OCI-LY7 (cell line): ENCODE results near the gene SUB1. TPM values are rescaled to one million over a fixed set of nuclear protein-coding genes. Genes with fewer than 3 reads are reported as not detected.
"Not testable (repeated sequence)": the region's sequence is repeated elsewhere in the genome, so short reads cannot be mapped to it uniquely, and the experiment has no call there.

Source experiments
- Bru-seq: library from RNA; stranded (reverse); fragments of 400-500 nt; gene quantifications from one replicate; lab custom pipeline; 2021; lab: Mats Ljungman, UMichigan
- BruChase-seq, 2 experiments: library from RNA; stranded (reverse); fragments of 400-500 nt; gene quantifications; one replicate each; lab custom pipeline; 2021; lab: Mats Ljungman, UMichigan
- BruUV-seq: library from RNA; stranded (reverse); fragments of 400-500 nt; replicated peaks from 2 replicates; lab custom pipeline; 2021; lab: Mats Ljungman, UMichigan
- CTCF ChIA-PET: fragments of 300-600 bp; sonication (Branson Sonifier 250); formaldehyde crosslinking; loops from one replicate; lab custom pipeline; 2022; ENCODE audit warnings: antibody characterized with exemption; ENCODE audit not compliant: unreplicated experiment; lab: Charles Lee
- POLR2A ChIA-PET: fragments of 300-600 bp; sonication (Branson Sonifier 250); formaldehyde crosslinking; loops from one replicate; lab custom pipeline; 2022; ENCODE audit warnings: antibody characterized with exemption; lab: Charles Lee
- DNase-seq: peaks from one replicate; pipeline ENCODE4 v3.0.0-alpha.2; 2015; ENCODE audit warnings: low spot score
- H2AFZ ChIP-seq: fragments of 200-600 bp; sonication (generic), shearing (Covaris generic); 2 replicates; pipeline ENCODE4 v1.6.1; 2014; ENCODE audit warnings: mild to moderate bottlenecking, antibody characterized with exemption, low read length, moderate library complexity
- H3K27ac ChIP-seq: fragments of 200-600 bp; sonication (generic); 2 replicates; pipeline ENCODE4 v1.5.1; 2014; ENCODE audit warnings: mixed run types, low read depth, mild to moderate bottlenecking, moderate library complexity, low read length, inconsistent platforms; ENCODE audit not compliant: poor library complexity, severe bottlenecking
- H3K36me3 ChIP-seq: fragments of 200-600 bp; sonication (generic); 2 replicates; pipeline ENCODE4 v1.6.1; 2014; ENCODE audit warnings: mild to moderate bottlenecking, antibody characterized with exemption, low read length, moderate library complexity, mixed read lengths; ENCODE audit not compliant: insufficient read depth
- H3K4me1 ChIP-seq: fragments of 200-600 bp; sonication (generic); 2 replicates; pipeline ENCODE4 v1.5.1; 2014; ENCODE audit warnings: mild to moderate bottlenecking, low read length; ENCODE audit not compliant: insufficient read depth, poor library complexity, severe bottlenecking
- H3K4me2 ChIP-seq: fragments of 200-600 bp; sonication (generic); 2 replicates; pipeline ENCODE4 v1.6.1; 2014; ENCODE audit warnings: mild to moderate bottlenecking, low read length
- H3K4me3 ChIP-seq: fragments of 200-600 bp; sonication (generic); 2 replicates; pipeline ENCODE4 v1.5.1; 2014; ENCODE audit warnings: mild to moderate bottlenecking, low read depth, low read length; ENCODE audit not compliant: poor library complexity, severe bottlenecking
- H3K79me2 ChIP-seq: fragments of 200-600 bp; sonication (generic); 2 replicates; pipeline ENCODE4 v1.6.1; 2016; ENCODE audit warnings: low read depth, mild to moderate bottlenecking, low read length, moderate library complexity, mixed read lengths; ENCODE audit not compliant: insufficient read depth
- H3K9me2 ChIP-seq: fragments of 200-600 bp; sonication (generic); 2 replicates; pipeline ENCODE4 v1.6.1; 2016; ENCODE audit warnings: mild to moderate bottlenecking, low read length, mixed read lengths; ENCODE audit not compliant: insufficient read depth
- H3K9me3 ChIP-seq: fragments of 200-600 bp; sonication (generic); 2 replicates; pipeline ENCODE4 v1.6.1; 2014; ENCODE audit warnings: mild to moderate bottlenecking, mixed run types, low read length, mixed read lengths
- H4K20me1 ChIP-seq: fragments of 200-600 bp; sonication (generic); 2 replicates; pipeline ENCODE4 v1.6.1; 2014; ENCODE audit warnings: mild to moderate bottlenecking, antibody characterized with exemption, low read length, moderate library complexity, mixed read lengths; ENCODE audit not compliant: insufficient read depth
- CTCF ChIP-seq: fragments of 200-600 bp; sonication (generic); conservative IDR thresholded peaks from 2 replicates; pipeline ENCODE4 v1.5.1; 2014; ENCODE audit warnings: mild to moderate bottlenecking, antibody characterized with exemption, low read length, moderate library complexity, mixed read lengths
- EZH2phosphoT487 ChIP-seq: fragments of 200-600 bp; sonication (generic); IDR thresholded peaks from 2 replicates; pipeline ENCODE4 v1.6.1; 2018; ENCODE audit warnings: low read depth, borderline replicate concordance, mild to moderate bottlenecking, mixed run types, antibody characterized with exemption, low read length, moderate library complexity, mixed read lengths
- intact Hi-C: fragments of 100-400 bp; cut with micrococcal nuclease; formaldehyde crosslinking; loops from one replicate; pipeline ENCODE4 v1.10.0; 2022; ENCODE audit not compliant: unreplicated experiment
- long read RNA-seq: library from polyadenylated mRNA; stranded (forward); transcript quantifications from one replicate; pipeline ENCODE4 v2.0.0, GENCODE V29; 2022
- total RNA-seq, 2 experiments: library from RNA; depleted of rRNA in 1 of 2; stranded (reverse); fragments of >200 nt in 1 of 2; shearing (Covaris generic) in 1 of 2; gene quantifications; 2 replicates each; pipeline ENCODE4 v1.2.3, GENCODE V29; 2014 to 2022

SUB1 gene
- total RNA-seq (2014; rRNA removed; shearing (Covaris generic)): 40.3 and 56.9 TPM in 2 replicates
- 69.2 and 82.2 TPM in 2 replicates for total RNA-seq (2022)
- Bru-seq, nascent RNA: percentile 69 among the genes with signal in this experiment
- BruChase-seq, experiment 1, labeled RNA remaining after a 6-hour chase: percentile 69 among the genes with signal in this experiment
- percentile 61 among the genes with signal in this experiment for BruChase-seq, experiment 2, labeled RNA remaining after a 2-hour chase
- long read RNA-seq, full-length matches to known transcripts: 92 of 103 reads
- long read RNA-seq, partial matches to known transcripts: 0 of 103 reads
- long read RNA-seq, other reads (novel, unspliced or antisense): 11 of 103 reads

GRCh38 chr5:32585446-32586275, at the start of gene SUB1:
SUB1 (plus strand) TSS chr5:32585557; CDS start chr5:32588513, 2,956 bp downstream.
- Histone ChIP-seq H3K9me3 (no peaks in the 10 kb centered on the region), H3K4me3 (peak within 1 kb of the TSS; percentile 90), H3K9me2 (no peaks in the 10 kb centered on the region), H3K27ac (peak within 1 kb of the TSS; percentile 65), H3K36me3 (0 out of 2 replicates have a peak, but pooled peaks cover 6% of the 10 kb centered on the region), H3K79me2 (peaks cover 10% of the 10 kb centered on the region; the same call in 1 of the 2 replicates), H3K4me2 (peak within 1 kb of the TSS; percentile 90), H3K4me1 (peaks cover 40% of the 10 kb centered on the region), H4K20me1 (peaks cover 32% of the 10 kb centered on the region), H2AFZ (peak within 1 kb of the TSS; percentile 60)
- BruUV-seq: no TSS peak
- TF ChIP-seq CTCF: peak; percentile 26; the same call in 1 of the 2 replicates
- no peak for TF ChIP-seq EZH2phosphoT487
- ChIA-PET CTCF (interaction anchor here (1.0 kb wide), 1 partner anchor 54 kb away, joined by 3 read pairs; no protein-coding TSS in a partner anchor), POLR2A (interaction anchor here (0.6 to 1.8 kb wide), 6 partner anchors 13 to 96 kb away, joined by 3 to 7 read pairs (median 3); no protein-coding TSS in a partner anchor)
- peak; percentile 91 for DNase-seq
- intact Hi-C loops: loop anchor here (1.0 to 5.0 kb wide), 7 partner anchors 47 to 413 kb away; partner anchors contain the start of genes GOLPH3, MTMR12 and ZFR

DNA sequence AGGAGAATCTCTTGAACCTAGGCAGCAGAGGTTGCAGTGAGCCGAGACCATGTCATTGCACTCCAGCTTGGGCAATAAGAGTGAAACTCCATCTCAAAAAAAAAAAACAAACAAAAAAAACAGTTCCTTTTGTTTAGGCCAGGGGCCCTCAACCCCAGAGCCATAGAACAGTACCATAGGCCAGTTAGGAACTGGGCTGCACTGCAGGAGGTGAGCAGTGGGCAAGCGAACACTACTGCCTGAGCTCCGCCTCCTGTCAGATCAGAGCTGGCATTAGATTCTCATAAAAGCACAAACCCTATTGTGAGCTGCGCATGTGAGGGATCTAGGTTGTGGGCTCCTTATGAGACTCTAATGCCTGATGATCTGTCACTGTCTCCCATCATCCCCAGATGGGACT, 49.1 kb upstream of the SUB1 start:
- no peaks in the 10 kb centered on the region for H3K9me2 ChIP-seq
- POLR2A ChIA-PET: interaction anchor here (0.6 to 1.0 kb wide), 4 partner anchors 16 to 65 kb away, joined by 3 to 4 read pairs (median 3); partner anchors contain the start of gene SUB1
- H3K4me2 ChIP-seq: no peak overlapping the region
- H3K9me3 ChIP-seq: no peaks in the 10 kb centered on the region
- TF ChIP-seq EZH2phosphoT487: no peak
- no peaks in the 10 kb centered on the region for H4K20me1 ChIP-seq
- H2AFZ ChIP-seq: no peak overlapping the region
- CTCF ChIA-PET: interaction anchor here (1.0 kb wide), 1 partner anchor 46 kb away, joined by 3 read pairs; no protein-coding TSS in a partner anchor
- intact Hi-C loops: no loop called here
- no peak for DNase-seq
- H3K79me2 ChIP-seq: no peaks in the 10 kb centered on the region
- peaks cover 53% of the 10 kb centered on the region for H3K4me1 ChIP-seq
- H3K36me3 ChIP-seq: no peaks in the 10 kb centered on the region
- BruUV-seq: no TSS peak
- H3K27ac ChIP-seq: no peak overlapping the region
- no peak overlapping the region for H3K4me3 ChIP-seq

GRCh38 chr5:32537437-32538029, 47.8 kb upstream of the SUB1 start:
- Histone ChIP-seq H3K4me1 (peaks cover 44% of the 10 kb centered on the region), H3K4me2 (peak overlapping the region; percentile 34)
- H3K9me2 ChIP-seq, H3K9me3 ChIP-seq, H4K20me1 ChIP-seq, BruUV-seq, H2AFZ ChIP-seq, DNase-seq, H3K4me3 ChIP-seq, H3K79me2 ChIP-seq, H3K27ac ChIP-seq, H3K36me3 ChIP-seq: not testable (repeated sequence)
- CTCF ChIA-PET: interaction anchor here (1.0 to 1.3 kb wide), 2 partner anchors 47 to 52 kb away, joined by 3 to 4 read pairs; no protein-coding TSS in a partner anchor
- intact Hi-C loops: loop anchor here (2.0 kb wide), 1 partner anchor 47 kb away; the partner anchor contains the start of gene SUB1
- POLR2A ChIA-PET: interaction anchor here (1.0 to 1.7 kb wide), 4 partner anchors 14 to 47 kb away, joined by 3 to 5 read pairs (median 4); no protein-coding TSS in a partner anchor
